H9 (cell line): ENCODE measurements around the gene KRTAP10-12. TPM values are rescaled to one million over a fixed set of nuclear protein-coding genes. Genes with fewer than 3 reads are reported as not detected.

ENCODE experiments used
- DNase-seq: peaks from one replicate; pipeline ENCODE4 v3.0.0-alpha.2; 2017
- H2AFZ ChIP-seq: one replicate; pipeline ENCODE4 v1.6.1; 2013; ENCODE audit warnings: mild to moderate bottlenecking, low read length, control low read depth, moderate library complexity
- H2AK5ac ChIP-seq: 2 replicates; pipeline ENCODE4 v1.6.1; 2013; ENCODE audit warnings: low read length, control low read depth, mixed read lengths; ENCODE audit not compliant: insufficient read length
- H2BK120ac ChIP-seq: one replicate; pipeline ENCODE4 v1.6.1; 2013; ENCODE audit warnings: low read depth, mild to moderate bottlenecking, low read length, control low read depth, inconsistent platforms; ENCODE audit not compliant: poor library complexity, severe bottlenecking
- H2BK12ac ChIP-seq: 2 replicates; pipeline ENCODE4 v1.6.1; 2013; ENCODE audit warnings: low read length, control low read depth, mixed read lengths, low read depth; ENCODE audit not compliant: insufficient read length
- H2BK15ac ChIP-seq: 2 replicates; pipeline ENCODE4 v1.6.1; 2013; ENCODE audit warnings: low read depth, low read length, control low read depth
- H2BK20ac ChIP-seq: one replicate; pipeline ENCODE4 v1.6.1; 2013; ENCODE audit warnings: low read depth, mild to moderate bottlenecking, low read length, control low read depth, inconsistent platforms; ENCODE audit not compliant: poor library complexity, severe bottlenecking
- H2BK5ac ChIP-seq: 2 replicates; pipeline ENCODE4 v1.6.1; 2013; ENCODE audit warnings: low read length, control low read depth, mixed read lengths; ENCODE audit not compliant: insufficient read length
- H3K14ac ChIP-seq: 2 replicates; pipeline ENCODE4 v1.6.1; 2013; ENCODE audit warnings: low read length, control low read depth; ENCODE audit not compliant: insufficient read depth
- H3K18ac ChIP-seq: 2 replicates; pipeline ENCODE4 v1.6.1; 2013; ENCODE audit warnings: low read depth, mild to moderate bottlenecking, mixed read lengths, low read length, control low read depth; ENCODE audit not compliant: insufficient read length
- H3K23ac ChIP-seq: 2 replicates; pipeline ENCODE4 v1.6.1; 2013; ENCODE audit warnings: low read length, control low read depth, mixed read lengths, low read depth; ENCODE audit not compliant: insufficient read length
- H3K23me2 ChIP-seq: 2 replicates; pipeline ENCODE4 v1.6.1; 2013; ENCODE audit warnings: low read depth, mild to moderate bottlenecking, mixed read lengths, low read length, control low read depth; ENCODE audit not compliant: insufficient read length, poor library complexity, severe bottlenecking
- H3K27ac ChIP-seq: 2 replicates; pipeline ENCODE4 v1.5.1; 2013; ENCODE audit warnings: low read length, control low read depth, mixed read lengths, low read depth; ENCODE audit not compliant: insufficient read length
- H3K27me3 ChIP-seq: 2 replicates; pipeline ENCODE4 v1.6.1; 2013; ENCODE audit warnings: low read length, control low read depth, inconsistent platforms; ENCODE audit not compliant: insufficient read depth
- H3K4ac ChIP-seq: 2 replicates; pipeline ENCODE4 v1.6.1; 2013; ENCODE audit warnings: low read depth, mild to moderate bottlenecking, control low read depth, inconsistent platforms, low read length, moderate library complexity
- H3K4me1 ChIP-seq: 2 replicates; pipeline ENCODE4 v1.6.1; 2013; ENCODE audit warnings: low read length, control low read depth, inconsistent platforms; ENCODE audit not compliant: insufficient read depth
- H3K4me2 ChIP-seq: 2 replicates; pipeline ENCODE4 v1.6.1; 2013; ENCODE audit warnings: low read length, control low read depth, mixed read lengths; ENCODE audit not compliant: insufficient read length, insufficient read depth
- H3K56ac ChIP-seq: 2 replicates; pipeline ENCODE4 v1.6.1; 2013; ENCODE audit warnings: low read depth, mild to moderate bottlenecking, mixed read lengths, low read length, control low read depth; ENCODE audit not compliant: insufficient read length
- H3K79me1 ChIP-seq: 2 replicates; pipeline ENCODE4 v1.6.1; 2013; ENCODE audit warnings: low read depth, mild to moderate bottlenecking, moderate library complexity, low read length, control low read depth, inconsistent platforms; ENCODE audit not compliant: insufficient read depth, poor library complexity, severe bottlenecking
- H3K79me2 ChIP-seq: 2 replicates; pipeline ENCODE4 v1.6.1; 2013; ENCODE audit warnings: low read length, control low read depth, inconsistent platforms; ENCODE audit not compliant: insufficient read depth
- H3K9ac ChIP-seq: 2 replicates; pipeline ENCODE4 v1.6.1; 2013; ENCODE audit warnings: low read length, control low read depth, mixed read lengths; ENCODE audit not compliant: insufficient read length; ENCODE audit errors: extremely low read depth
- H3K9me3 ChIP-seq: one replicate; pipeline ENCODE4 v1.6.1; 2013; ENCODE audit warnings: low read depth, low read length, inconsistent platforms; ENCODE audit not compliant: control insufficient read depth
- H3T11ph ChIP-seq: one replicate; pipeline ENCODE4 v1.6.1; 2013; ENCODE audit warnings: mild to moderate bottlenecking, low read length, control low read depth, inconsistent platforms
- H4K20me1 ChIP-seq: one replicate; pipeline ENCODE4 v1.6.1; 2013; ENCODE audit not compliant: control insufficient read depth, insufficient read length, insufficient read depth
- H4K5ac ChIP-seq: 2 replicates; pipeline ENCODE4 v1.6.1; 2013; ENCODE audit warnings: low read depth, mild to moderate bottlenecking, mixed read lengths, low read length, control low read depth; ENCODE audit not compliant: insufficient read length
- H4K8ac ChIP-seq: replicated peaks from 2 replicates; pipeline ENCODE4 v1.6.1; 2013; ENCODE audit warnings: low read length, control low read depth, mixed read lengths, low read depth; ENCODE audit not compliant: insufficient read length
- H4K91ac ChIP-seq: 2 replicates; pipeline ENCODE4 v1.6.1; 2013; ENCODE audit warnings: low read depth, mild to moderate bottlenecking, moderate library complexity, mixed read lengths, low read length, control low read depth; ENCODE audit not compliant: insufficient read length
- H3K27ac Mint-ChIP-seq, 3 experiments: 2 replicates in 2 of 3; 3 replicates in 1 of 3; pipeline ENCODE4 v1.8.0; 2020 to 2021; ENCODE audit warnings: mixed read lengths in 3 of 3, mild to moderate bottlenecking in 1 of 3, moderate library complexity in 1 of 3
- H3K27me3 Mint-ChIP-seq: 2 replicates; pipeline ENCODE4 v1.8.0; 2021; ENCODE audit warnings: low read depth, mild to moderate bottlenecking, moderate library complexity, mixed read lengths
- H3K36me3 Mint-ChIP-seq, 3 experiments: 2 replicates in 2 of 3; 3 replicates in 1 of 3; pipeline ENCODE4 v1.8.0; 2020 to 2021; ENCODE audit warnings: low read depth in 3 of 3, mixed read lengths in 3 of 3; ENCODE audit not compliant: insufficient read depth in 1 of 3
- H3K4me1 Mint-ChIP-seq, 2 experiments: 2 replicates each; pipeline ENCODE4 v1.8.0; 2020; ENCODE audit warnings: mixed read lengths in 2 of 2
- H3K4me3 Mint-ChIP-seq, 2 experiments: 2 replicates in 1 of 2; 3 replicates in 1 of 2; pipeline ENCODE4 v1.8.0; 2020 to 2021; ENCODE audit warnings: mild to moderate bottlenecking in 2 of 2, mixed read lengths in 2 of 2, moderate library complexity in 1 of 2
- H3K9me3 Mint-ChIP-seq, 2 experiments: 2 replicates in 1 of 2; 3 replicates in 1 of 2; pipeline ENCODE4 v1.8.0; 2020; ENCODE audit warnings: mild to moderate bottlenecking in 2 of 2, mixed read lengths in 2 of 2, moderate library complexity in 1 of 2
- WGBS: extraction: QIAGEN DNeasy Blood & Tissue Kit; methylation state at CpG from one replicate; pipeline ENCODE4 v1.1.7; 2013; ENCODE audit warnings: missing lambda C conversion rate, low lambda C conversion rate, mixed read lengths; ENCODE audit not compliant: insufficient read length; ENCODE audit errors: extremely low coverage; 5-methylcytosine and 5-hydroxymethylcytosine counted together
- total RNA-seq: library from RNA; stranded (reverse); gene quantifications from 2 replicates; pipeline ENCODE4 v1.2.1, GENCODE V29; 2021
- TF ChIP-seq, protein P1 (sequence below): fragments of 200-600 bp; sonication (generic); conservative IDR thresholded peaks from 3 replicates; pipeline ENCODE4 v1.8.0; 2021; ENCODE audit warnings: antibody characterized with exemption, mild to moderate bottlenecking

KRTAP10-12 gene
- total RNA-seq, 1 experiment from 2014 or later = not detected

GRCh38 chr21:44681152-44681551 lies 15.8 kb upstream of the KRTAP10-12 start:
- no peak overlapping the region for H3K4me2 ChIP-seq
- WGBS = no CpG with 5 or more reads among the region's 11 CpGs
- H4K5ac ChIP-seq = no peak overlapping the region
- no peaks in the 10 kb centered on the region for H3K79me2 ChIP-seq
- DNase-seq = no peak
- Mint-ChIP-seq H3K4me1 (peaks cover 12 to 18% of the 10 kb centered on the region in 2 experiments), H3K9me3 (peaks cover 0 to 4% of the 10 kb centered on the region in 2 experiments; a peak in 2 of 5 replicates), H3K4me3 (no peak overlapping the region; a peak in 1 of 5 replicates), H3K27ac (no peak overlapping the region; a peak in 1 of 7 replicates), H3K36me3 (no peaks in the 10 kb centered on the region), H3K27me3 (peaks cover 35% of the 10 kb centered on the region)
- no peak overlapping the region for H3K14ac ChIP-seq
- no peaks in the 10 kb centered on the region for H3K9me3 ChIP-seq
- no peak overlapping the region for H2BK15ac ChIP-seq
- H3K9ac ChIP-seq = no peak overlapping the region
- no peak overlapping the region for H3T11ph ChIP-seq
- TF ChIP-seq, protein P1, sequence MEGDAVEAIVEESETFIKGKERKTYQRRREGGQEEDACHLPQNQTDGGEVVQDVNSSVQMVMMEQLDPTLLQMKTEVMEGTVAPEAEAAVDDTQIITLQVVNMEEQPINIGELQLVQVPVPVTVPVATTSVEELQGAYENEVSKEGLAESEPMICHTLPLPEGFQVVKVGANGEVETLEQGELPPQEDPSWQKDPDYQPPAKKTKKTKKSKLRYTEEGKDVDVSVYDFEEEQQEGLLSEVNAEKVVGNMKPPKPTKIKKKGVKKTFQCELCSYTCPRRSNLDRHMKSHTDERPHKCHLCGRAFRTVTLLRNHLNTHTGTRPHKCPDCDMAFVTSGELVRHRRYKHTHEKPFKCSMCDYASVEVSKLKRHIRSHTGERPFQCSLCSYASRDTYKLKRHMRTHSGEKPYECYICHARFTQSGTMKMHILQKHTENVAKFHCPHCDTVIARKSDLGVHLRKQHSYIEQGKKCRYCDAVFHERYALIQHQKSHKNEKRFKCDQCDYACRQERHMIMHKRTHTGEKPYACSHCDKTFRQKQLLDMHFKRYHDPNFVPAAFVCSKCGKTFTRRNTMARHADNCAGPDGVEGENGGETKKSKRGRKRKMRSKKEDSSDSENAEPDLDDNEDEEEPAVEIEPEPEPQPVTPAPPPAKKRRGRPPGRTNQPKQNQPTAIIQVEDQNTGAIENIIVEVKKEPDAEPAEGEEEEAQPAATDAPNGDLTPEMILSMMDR = no peak
- no peaks in the 10 kb centered on the region for H3K79me1 ChIP-seq
- H2BK120ac ChIP-seq = no peak overlapping the region
- no peak overlapping the region for H2BK12ac ChIP-seq
- H3K18ac ChIP-seq = no peak overlapping the region
- no peaks in the 10 kb centered on the region for H3K23me2 ChIP-seq
- no peaks in the 10 kb centered on the region for H3K27me3 ChIP-seq
- no peak overlapping the region for H3K23ac ChIP-seq
- H3K4me1 ChIP-seq = no peaks in the 10 kb centered on the region; the same call in 1 of the 2 replicates
- H4K91ac ChIP-seq = no peak overlapping the region
- H3K56ac ChIP-seq = no peak overlapping the region
- H2BK20ac ChIP-seq = no peak overlapping the region
- H2AK5ac ChIP-seq = no peak overlapping the region
- no peak overlapping the region for H4K8ac ChIP-seq
- H3K27ac ChIP-seq = no peak overlapping the region
- no peaks in the 10 kb centered on the region for H4K20me1 ChIP-seq
- H2AFZ ChIP-seq = no peak overlapping the region
- no peak overlapping the region for H3K4ac ChIP-seq
- no peak overlapping the region for H2BK5ac ChIP-seq
